Measurements from ENCODE around the gene TULP3.

Gene TULP3

GRCh38 chr12:2879853-2880252 lies 10.8 kb upstream of the TULP3 start:
- TF ChIP-seq, protein P1, sequence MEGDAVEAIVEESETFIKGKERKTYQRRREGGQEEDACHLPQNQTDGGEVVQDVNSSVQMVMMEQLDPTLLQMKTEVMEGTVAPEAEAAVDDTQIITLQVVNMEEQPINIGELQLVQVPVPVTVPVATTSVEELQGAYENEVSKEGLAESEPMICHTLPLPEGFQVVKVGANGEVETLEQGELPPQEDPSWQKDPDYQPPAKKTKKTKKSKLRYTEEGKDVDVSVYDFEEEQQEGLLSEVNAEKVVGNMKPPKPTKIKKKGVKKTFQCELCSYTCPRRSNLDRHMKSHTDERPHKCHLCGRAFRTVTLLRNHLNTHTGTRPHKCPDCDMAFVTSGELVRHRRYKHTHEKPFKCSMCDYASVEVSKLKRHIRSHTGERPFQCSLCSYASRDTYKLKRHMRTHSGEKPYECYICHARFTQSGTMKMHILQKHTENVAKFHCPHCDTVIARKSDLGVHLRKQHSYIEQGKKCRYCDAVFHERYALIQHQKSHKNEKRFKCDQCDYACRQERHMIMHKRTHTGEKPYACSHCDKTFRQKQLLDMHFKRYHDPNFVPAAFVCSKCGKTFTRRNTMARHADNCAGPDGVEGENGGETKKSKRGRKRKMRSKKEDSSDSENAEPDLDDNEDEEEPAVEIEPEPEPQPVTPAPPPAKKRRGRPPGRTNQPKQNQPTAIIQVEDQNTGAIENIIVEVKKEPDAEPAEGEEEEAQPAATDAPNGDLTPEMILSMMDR (conservative IDR thresholded peaks at IDR 0.05), result no peak
- no peak overlapping the region for H3K27ac ChIP-seq

GRCh38 chr12:2884810-2885209 lies 5.9 kb upstream of the TULP3 start:
- TF ChIP-seq, protein P1 (conservative IDR thresholded peaks at IDR 0.05), result no peak
- no peak overlapping the region for H3K27ac ChIP-seq

DNA sequence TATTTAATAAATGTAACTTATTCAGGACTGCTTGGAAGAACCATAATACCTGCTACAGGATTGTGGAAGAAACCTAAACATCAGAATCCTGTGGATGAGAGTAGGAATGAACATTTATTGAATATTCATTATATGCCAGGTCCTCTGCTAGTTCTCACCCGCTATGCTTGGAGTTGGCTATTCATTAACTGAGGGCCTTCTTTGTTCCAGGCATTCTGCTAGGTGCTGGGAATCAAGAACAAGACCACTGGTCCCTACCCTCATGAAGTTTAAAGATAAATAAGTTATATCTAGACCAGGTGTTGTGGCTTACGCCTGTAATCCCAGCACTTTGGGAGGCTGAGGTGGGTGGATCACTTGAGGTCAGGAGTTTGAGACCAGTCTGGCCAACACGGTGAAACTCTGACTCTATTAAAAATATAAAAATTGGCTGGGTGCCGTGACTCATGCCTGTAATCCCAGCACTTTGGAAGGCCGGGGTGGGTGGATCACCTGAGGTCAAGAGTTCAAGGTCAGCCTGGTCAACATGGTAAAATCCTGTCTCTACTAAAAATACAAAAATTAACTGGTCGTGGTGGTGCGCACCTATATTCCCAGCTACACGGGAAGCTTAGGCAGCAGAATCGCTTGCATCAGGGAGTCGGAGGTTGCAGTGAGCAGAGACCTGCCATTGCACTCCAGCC lies 3.8 kb upstream of the TULP3 start:
- TF ChIP-seq, protein P1 (conservative IDR thresholded peaks at IDR 0.05), result no peak
- H3K27ac ChIP-seq, result no peak overlapping the region

DNA sequence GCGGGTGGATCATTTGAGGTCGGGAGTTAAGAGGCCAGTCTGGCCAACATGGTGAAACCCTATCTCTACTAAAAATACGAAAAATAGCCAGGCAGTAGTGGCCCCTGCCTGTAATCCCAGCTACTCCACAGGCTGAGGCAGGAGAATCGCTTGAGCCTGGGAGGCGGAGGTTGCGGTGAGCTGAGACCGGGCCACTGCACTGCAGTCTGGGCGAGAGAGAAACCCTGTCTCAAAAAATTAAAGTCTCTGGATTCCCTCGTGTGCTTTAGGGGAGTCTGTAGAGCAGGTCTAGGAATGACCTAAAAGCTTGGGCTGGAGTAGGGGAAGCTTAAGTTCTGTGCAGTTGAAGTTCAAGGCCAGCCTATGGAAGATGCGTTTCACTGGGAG lies 697 bp upstream of the TULP3 start:
- H3K27ac ChIP-seq, result peak overlapping the region; percentile 88
- TF ChIP-seq, protein P1 (conservative IDR thresholded peaks at IDR 0.05), result no peak

GRCh38 chr12:2891240-2892053 lies 756 bp downstream of the TULP3 start:
- TF ChIP-seq, protein P1 (conservative IDR thresholded peaks at IDR 0.05), result no peak
- H3K27ac ChIP-seq, result peak overlapping the region; percentile 88

DNA sequence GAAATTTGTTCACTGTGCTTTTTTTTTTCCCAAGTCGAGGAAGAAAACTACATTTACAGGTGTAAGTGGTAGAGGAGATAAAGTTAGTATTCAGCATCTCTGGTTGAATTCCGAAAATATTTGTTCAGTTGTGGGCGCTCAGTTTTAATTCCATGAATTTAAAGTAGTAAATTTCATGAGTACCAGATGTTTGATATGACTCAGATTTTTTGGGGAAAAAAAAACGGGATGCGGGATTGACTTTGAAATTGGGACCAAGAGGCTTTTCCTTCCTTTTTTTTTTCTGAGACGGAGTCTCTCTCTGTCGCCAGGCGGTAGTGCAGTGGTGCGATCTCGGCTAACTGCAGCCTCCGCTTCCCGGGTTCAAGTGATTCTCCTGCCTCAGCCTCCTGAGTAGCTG lies 1.6 kb downstream of the TULP3 start:
- TF ChIP-seq, protein P1 (conservative IDR thresholded peaks at IDR 0.05), result no peak
- peak overlapping the region; percentile 88; the same call in 1 of the 2 replicates for H3K27ac ChIP-seq

- H3K27ac ChIP-seq, result no peak overlapping the region
- TF ChIP-seq, protein P1 (conservative IDR thresholded peaks at IDR 0.05), result no peak
Measured at GRCh38 chr12:2893007-2893406, 2.3 kb downstream of the TULP3 start.

All from VCaP (cell line).